Liver (tissue), 9 donors: Measurements from ENCODE around the gene RPS5. TPM values are rescaled to one million over a fixed set of nuclear protein-coding genes. Genes with fewer than 3 reads are reported as not detected.
A peak's percentile ranks its signal among the peaks of the same experiment; 100 is the strongest.

Source experiments
- DNase-seq: peaks from one replicate; pipeline ENCODE4 v3.0.0-alpha.2; 2017; ENCODE audit warnings: low spot score
- H3K27ac ChIP-seq, 2 donors: one replicate each; pipeline ENCODE4 v1.7.0; 2013; ENCODE audit warnings: inconsistent platforms in 2 of 2, low read length in 2 of 2, control low read depth in 1 of 2, low read depth in 1 of 2, mild to moderate bottlenecking in 1 of 2
- H3K27me3 ChIP-seq, 4 donors: one replicate each; pipeline versions ENCODE4 v1.6.1 to v1.7.0; 2013; ENCODE audit warnings: low read length in 3 of 4, inconsistent platforms in 1 of 4, mild to moderate bottlenecking in 1 of 4, moderate library complexity in 1 of 4; ENCODE audit not compliant: control insufficient read depth in 4 of 4, insufficient read depth in 4 of 4
- H3K36me3 ChIP-seq, 4 donors: one replicate each; pipeline versions ENCODE4 v1.6.1 to v1.7.0; 2013; ENCODE audit warnings: low read length in 3 of 4, mild to moderate bottlenecking in 3 of 4, low read depth in 1 of 4, moderate library complexity in 1 of 4; ENCODE audit not compliant: control insufficient read depth in 4 of 4, insufficient read depth in 3 of 4
- H3K4me1 ChIP-seq, 4 donors: one replicate each; pipeline versions ENCODE4 v1.6.1 to v1.7.0; 2013; ENCODE audit warnings: low read length in 3 of 4, mild to moderate bottlenecking in 3 of 4, moderate library complexity in 1 of 4; ENCODE audit not compliant: control insufficient read depth in 4 of 4, insufficient read depth in 4 of 4
- H3K4me3 ChIP-seq, 3 donors: one replicate each; pipeline versions ENCODE4 v1.6.1 to v1.7.0; 2013; ENCODE audit warnings: low read length in 3 of 3, control low read depth in 1 of 3, low read depth in 1 of 3, mild to moderate bottlenecking in 1 of 3
- H3K9ac ChIP-seq, 2 donors: one replicate each; pipeline ENCODE4 v1.7.0; 2013; ENCODE audit warnings: low read length in 2 of 2, mild to moderate bottlenecking in 2 of 2, moderate library complexity in 2 of 2, control low read depth in 1 of 2, low read depth in 1 of 2
- H3K9me3 ChIP-seq, 4 donors: one replicate each; pipeline versions ENCODE4 v1.6.1 to v1.7.0; 2013; ENCODE audit warnings: low read length in 3 of 4; ENCODE audit not compliant: control insufficient read depth in 4 of 4
- EGR1 ChIP-seq, 2 donors: IDR thresholded peaks; 2 replicates each; pipeline ENCODE4 v1.6.1; 2016 to 2018; ENCODE audit warnings: antibody characterized with exemption in 2 of 2, low read depth in 2 of 2
- GABPA ChIP-seq, 2 donors: IDR thresholded peaks in 1 of 2; conservative IDR thresholded peaks in 1 of 2; 2 replicates each; pipeline ENCODE4 v1.6.1; 2016; ENCODE audit warnings: antibody characterized with exemption in 2 of 2, mild to moderate bottlenecking in 1 of 2, moderate library complexity in 1 of 2
- HNF4A ChIP-seq, 2 donors: conservative IDR thresholded peaks; 2 replicates each; pipeline ENCODE4 v1.6.1; 2016; ENCODE audit warnings: antibody characterized with exemption in 2 of 2, mild to moderate bottlenecking in 2 of 2
- JUND ChIP-seq, 2 donors: IDR thresholded peaks; 2 replicates each; pipeline ENCODE4 v1.6.1; 2016; ENCODE audit warnings: antibody characterized with exemption in 2 of 2
- NR2F2 ChIP-seq: IDR thresholded peaks from 2 replicates; pipeline ENCODE4 v1.6.1; 2016; ENCODE audit warnings: antibody characterized with exemption
- RAD21 ChIP-seq, 2 donors: IDR thresholded peaks; 2 replicates each; pipeline ENCODE4 v1.6.1; 2016; ENCODE audit warnings: antibody characterized with exemption in 2 of 2, mild to moderate bottlenecking in 2 of 2
- TAF1 ChIP-seq: conservative IDR thresholded peaks from 2 replicates; pipeline ENCODE4 v1.6.1; 2016; ENCODE audit warnings: antibody characterized with exemption, mild to moderate bottlenecking
- YY1 ChIP-seq: IDR thresholded peaks from 2 replicates; pipeline ENCODE4 v1.6.1; 2016; ENCODE audit warnings: antibody characterized with exemption, mild to moderate bottlenecking
- WGBS: extraction: QIAGEN DNeasy Blood & Tissue Kit; methylation state at CpG from one replicate; pipeline ENCODE4 v1.1.7; 2013; 5-methylcytosine and 5-hydroxymethylcytosine counted together
- polyA plus RNA-seq, 2 donors: library from polyadenylated mRNA; stranded (reverse) in 1 of 2; unstranded in 1 of 2; fragments of 200-250 nt in 1 of 2; fragments of >200 nt in 1 of 2; fragmentation: Nextera tagmentation in 1 of 2; extraction: Ambion mirVana in 1 of 2; gene quantifications; one replicate each; pipeline versions ENCODE4 v1.2.1 to v1.2.3, GENCODE V29; 2013 to 2015
- total RNA-seq, 2 donors: library from RNA; depleted of rRNA; stranded (reverse); fragments of >200 nt; gene quantifications; one replicate each; pipeline ENCODE4 v1.2.3, GENCODE V29; 2014
- TF ChIP-seq, protein P1 (sequence below): IDR thresholded peaks from 2 replicates; pipeline ENCODE4 v1.6.1; 2016; ENCODE audit warnings: antibody characterized with exemption, mild to moderate bottlenecking
- TF ChIP-seq, protein P2 (sequence below): fragments of 150-350 bp; IDR thresholded peaks from 2 replicates; pipeline ENCODE4 v1.5.1; 2017; ENCODE audit warnings: improper control_type of control experiment, low read depth, low read length; ENCODE audit not compliant: missing input control
- TF ChIP-seq, protein P3 (sequence below): IDR thresholded peaks from 2 replicates; pipeline ENCODE4 v1.6.1; 2016; ENCODE audit warnings: antibody characterized with exemption
- donor health status: healthy.
- donor health status: healthy.
- donor health status: healthy.
- donor health status: healthy.
- donor health status: healthy.

The RPS5 gene
- total and polyA plus RNA-seq, 4 donors: 229 to 1,403 (median 628) TPM

DNA sequence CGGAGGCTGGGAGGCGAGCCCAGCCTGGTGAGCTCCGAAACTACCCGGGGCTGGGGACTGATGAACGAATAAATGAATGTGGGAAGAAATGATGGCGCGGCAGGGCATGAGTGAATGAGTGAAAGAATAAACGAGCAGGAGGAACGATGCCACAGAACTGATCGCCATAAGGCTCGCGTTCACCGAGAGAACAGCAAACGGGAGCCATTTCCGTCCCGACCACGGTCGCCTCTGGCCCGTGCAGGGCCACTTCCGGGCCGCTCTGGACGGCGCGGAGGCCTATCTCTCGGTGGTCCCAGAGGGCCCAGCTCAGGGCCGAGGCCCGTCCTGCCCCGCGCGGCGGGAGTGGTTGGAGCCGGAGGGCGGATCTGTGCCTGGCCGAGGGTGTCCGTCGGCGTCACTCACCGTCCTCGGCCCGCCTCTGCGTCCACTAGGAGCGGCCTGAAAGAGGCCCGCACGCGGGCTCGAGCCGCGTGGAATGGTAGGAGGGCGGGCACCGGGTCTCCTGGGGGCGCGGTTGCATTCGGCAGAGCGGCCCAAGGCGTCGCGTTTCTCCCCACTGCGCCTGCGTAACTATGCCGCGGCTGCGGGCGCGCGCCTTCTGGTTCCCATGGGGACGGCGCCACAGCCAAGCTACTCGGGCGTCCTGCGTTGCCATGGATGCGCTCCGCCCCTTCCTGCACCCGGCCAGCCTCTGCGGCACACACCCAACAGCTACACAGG, 24.6 kb upstream of the RPS5 start, which contains the start of gene ZNF497 (continued):
- TF ChIP-seq NR2F2: no peak
- TF ChIP-seq, protein P1, sequence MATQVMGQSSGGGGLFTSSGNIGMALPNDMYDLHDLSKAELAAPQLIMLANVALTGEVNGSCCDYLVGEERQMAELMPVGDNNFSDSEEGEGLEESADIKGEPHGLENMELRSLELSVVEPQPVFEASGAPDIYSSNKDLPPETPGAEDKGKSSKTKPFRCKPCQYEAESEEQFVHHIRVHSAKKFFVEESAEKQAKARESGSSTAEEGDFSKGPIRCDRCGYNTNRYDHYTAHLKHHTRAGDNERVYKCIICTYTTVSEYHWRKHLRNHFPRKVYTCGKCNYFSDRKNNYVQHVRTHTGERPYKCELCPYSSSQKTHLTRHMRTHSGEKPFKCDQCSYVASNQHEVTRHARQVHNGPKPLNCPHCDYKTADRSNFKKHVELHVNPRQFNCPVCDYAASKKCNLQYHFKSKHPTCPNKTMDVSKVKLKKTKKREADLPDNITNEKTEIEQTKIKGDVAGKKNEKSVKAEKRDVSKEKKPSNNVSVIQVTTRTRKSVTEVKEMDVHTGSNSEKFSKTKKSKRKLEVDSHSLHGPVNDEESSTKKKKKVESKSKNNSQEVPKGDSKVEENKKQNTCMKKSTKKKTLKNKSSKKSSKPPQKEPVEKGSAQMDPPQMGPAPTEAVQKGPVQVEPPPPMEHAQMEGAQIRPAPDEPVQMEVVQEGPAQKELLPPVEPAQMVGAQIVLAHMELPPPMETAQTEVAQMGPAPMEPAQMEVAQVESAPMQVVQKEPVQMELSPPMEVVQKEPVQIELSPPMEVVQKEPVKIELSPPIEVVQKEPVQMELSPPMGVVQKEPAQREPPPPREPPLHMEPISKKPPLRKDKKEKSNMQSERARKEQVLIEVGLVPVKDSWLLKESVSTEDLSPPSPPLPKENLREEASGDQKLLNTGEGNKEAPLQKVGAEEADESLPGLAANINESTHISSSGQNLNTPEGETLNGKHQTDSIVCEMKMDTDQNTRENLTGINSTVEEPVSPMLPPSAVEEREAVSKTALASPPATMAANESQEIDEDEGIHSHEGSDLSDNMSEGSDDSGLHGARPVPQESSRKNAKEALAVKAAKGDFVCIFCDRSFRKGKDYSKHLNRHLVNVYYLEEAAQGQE: peak; percentile 89
- TF ChIP-seq JUND (IDR thresholded peaks at IDR 0.05): peak in 1 of 2 donors; percentile 9
- TF ChIP-seq RAD21 (IDR thresholded peaks at IDR 0.05): peak in 1 of 2 donors; percentile 45

DNA sequence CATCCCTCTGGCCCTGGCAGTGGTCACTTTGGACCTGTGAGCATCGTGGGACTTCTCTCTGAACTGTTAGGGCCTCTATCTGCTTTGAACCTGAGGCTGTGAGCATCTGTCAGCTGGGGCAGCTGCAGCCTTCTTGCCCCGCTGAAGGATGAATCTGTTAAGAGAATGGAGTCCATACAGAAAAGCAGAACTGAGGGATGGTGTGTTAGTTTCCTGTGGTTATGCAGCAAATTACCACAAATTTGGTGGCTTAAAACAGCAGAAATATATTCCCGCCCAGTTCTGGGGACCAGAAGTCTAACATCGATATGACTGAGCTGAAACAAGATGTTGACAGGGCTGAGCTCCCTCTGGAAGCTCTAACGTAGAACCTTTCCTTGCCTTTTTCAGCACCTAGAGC, 22.9 kb upstream of the RPS5 start:
- Histone ChIP-seq H3K4me3 (no peak overlapping the region), H3K9ac (no peak overlapping the region), H3K27me3 (no peaks in the 10 kb centered on the region), H3K9me3 (no peaks in the 10 kb centered on the region), H3K36me3 (no peaks in the 10 kb centered on the region), H3K27ac (no peak overlapping the region), H3K4me1 (peaks cover 3 to 11% (median 7%) of the 10 kb centered on the region in 4 donors)
- TF ChIP-seq EGR1 (IDR thresholded peaks at IDR 0.05; ENCODE audit: low read depth in 2 of 2): no peak
- no peak for TF ChIP-seq TAF1
- TF ChIP-seq HNF4A (conservative IDR thresholded peaks at IDR 0.05): no peak
- TF ChIP-seq, protein P2, sequence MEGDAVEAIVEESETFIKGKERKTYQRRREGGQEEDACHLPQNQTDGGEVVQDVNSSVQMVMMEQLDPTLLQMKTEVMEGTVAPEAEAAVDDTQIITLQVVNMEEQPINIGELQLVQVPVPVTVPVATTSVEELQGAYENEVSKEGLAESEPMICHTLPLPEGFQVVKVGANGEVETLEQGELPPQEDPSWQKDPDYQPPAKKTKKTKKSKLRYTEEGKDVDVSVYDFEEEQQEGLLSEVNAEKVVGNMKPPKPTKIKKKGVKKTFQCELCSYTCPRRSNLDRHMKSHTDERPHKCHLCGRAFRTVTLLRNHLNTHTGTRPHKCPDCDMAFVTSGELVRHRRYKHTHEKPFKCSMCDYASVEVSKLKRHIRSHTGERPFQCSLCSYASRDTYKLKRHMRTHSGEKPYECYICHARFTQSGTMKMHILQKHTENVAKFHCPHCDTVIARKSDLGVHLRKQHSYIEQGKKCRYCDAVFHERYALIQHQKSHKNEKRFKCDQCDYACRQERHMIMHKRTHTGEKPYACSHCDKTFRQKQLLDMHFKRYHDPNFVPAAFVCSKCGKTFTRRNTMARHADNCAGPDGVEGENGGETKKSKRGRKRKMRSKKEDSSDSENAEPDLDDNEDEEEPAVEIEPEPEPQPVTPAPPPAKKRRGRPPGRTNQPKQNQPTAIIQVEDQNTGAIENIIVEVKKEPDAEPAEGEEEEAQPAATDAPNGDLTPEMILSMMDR: no peak
- TF ChIP-seq, protein P3, sequence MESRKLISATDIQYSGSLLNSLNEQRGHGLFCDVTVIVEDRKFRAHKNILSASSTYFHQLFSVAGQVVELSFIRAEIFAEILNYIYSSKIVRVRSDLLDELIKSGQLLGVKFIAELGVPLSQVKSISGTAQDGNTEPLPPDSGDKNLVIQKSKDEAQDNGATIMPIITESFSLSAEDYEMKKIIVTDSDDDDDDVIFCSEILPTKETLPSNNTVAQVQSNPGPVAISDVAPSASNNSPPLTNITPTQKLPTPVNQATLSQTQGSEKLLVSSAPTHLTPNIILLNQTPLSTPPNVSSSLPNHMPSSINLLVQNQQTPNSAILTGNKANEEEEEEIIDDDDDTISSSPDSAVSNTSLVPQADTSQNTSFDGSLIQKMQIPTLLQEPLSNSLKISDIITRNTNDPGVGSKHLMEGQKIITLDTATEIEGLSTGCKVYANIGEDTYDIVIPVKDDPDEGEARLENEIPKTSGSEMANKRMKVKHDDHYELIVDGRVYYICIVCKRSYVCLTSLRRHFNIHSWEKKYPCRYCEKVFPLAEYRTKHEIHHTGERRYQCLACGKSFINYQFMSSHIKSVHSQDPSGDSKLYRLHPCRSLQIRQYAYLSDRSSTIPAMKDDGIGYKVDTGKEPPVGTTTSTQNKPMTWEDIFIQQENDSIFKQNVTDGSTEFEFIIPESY: no peak
- WGBS: 76% methylated on average over 5 of the region's 5 CpGs
- no peak for DNase-seq

DNA sequence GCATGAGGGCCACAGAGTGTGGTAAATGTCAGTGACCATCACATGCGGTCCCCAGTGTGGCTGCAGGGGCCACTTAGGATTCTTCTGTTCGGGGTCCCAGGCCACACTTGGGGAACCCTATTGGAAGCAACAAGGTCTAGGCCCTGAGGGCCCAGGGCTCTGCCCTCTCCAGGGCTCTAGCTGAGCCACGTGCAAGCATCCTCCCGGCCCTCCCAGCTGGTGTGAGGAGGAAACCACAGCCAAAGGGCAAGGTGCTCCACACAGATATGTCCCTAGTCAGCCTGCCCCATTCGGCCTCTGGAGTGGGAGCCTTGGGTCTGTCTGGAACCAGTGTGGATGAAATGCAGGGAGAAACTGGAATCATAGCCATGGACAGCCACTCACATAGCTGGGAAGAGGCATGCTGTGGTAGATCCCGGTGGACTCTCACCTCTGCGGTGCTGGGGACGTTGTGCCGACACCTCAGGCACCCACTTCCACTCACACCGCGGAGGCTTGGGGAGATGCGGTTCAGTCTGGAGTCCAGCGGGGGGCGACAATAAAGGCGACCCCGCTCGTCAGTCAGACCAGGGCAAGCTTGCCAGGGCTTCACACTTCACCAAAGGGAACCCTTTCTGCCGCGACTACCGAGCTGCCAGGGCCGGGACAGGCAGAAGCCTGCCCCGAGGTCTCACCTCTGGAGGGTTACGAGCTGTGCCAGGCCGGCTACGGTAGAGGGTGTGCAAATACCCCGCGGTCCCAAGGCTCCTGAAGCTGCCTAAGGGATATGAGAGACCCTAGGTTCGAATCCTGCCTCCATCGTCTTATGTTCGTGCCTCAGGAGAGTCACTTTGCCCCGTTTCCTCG, 20.3 kb upstream of the RPS5 start:
- no peak overlapping the region for H3K4me3 ChIP-seq
- H3K36me3 ChIP-seq: peaks cover 0 to 2% (median 0%) of the 10 kb centered on the region in 4 donors
- H3K9ac ChIP-seq: no peak overlapping the region
- no peaks in the 10 kb centered on the region for H3K9me3 ChIP-seq
- H3K27ac ChIP-seq: no peak overlapping the region
- TF ChIP-seq GABPA (IDR thresholded peaks at IDR 0.05 in 1 of 2, conservative IDR thresholded peaks at IDR 0.05 in 1 of 2) (no peak), NR2F2 (no peak), EGR1 (IDR thresholded peaks at IDR 0.05; ENCODE audit: low read depth in 2 of 2) (no peak), YY1 (no peak)
- peaks cover 0 to 6% (median 2%) of the 10 kb centered on the region in 4 donors for H3K4me1 ChIP-seq
- no peaks in the 10 kb centered on the region for H3K27me3 ChIP-seq
- peak; percentile 29 for DNase-seq
- WGBS: 95% methylated on average over 32 of the region's 32 CpGs
